Activated T-cell treated with anti-CD3 and anti-CD28 coated beads for 1 hour (primary cell): ENCODE data around the gene POMT1.

Source experiments
- DNase-seq: peaks from one replicate; pipeline ENCODE4 v3.0.0-alpha.2; 2020; ENCODE audit warnings: low read depth

Gene POMT1

GRCh38 chr9:131477367-131477766 is 25.4 kb upstream of the POMT1 start:
- DNase-seq, result no peak

GRCh38 chr9:131477816-131478419 is 24.8 kb upstream of the POMT1 start:
- DNase-seq, result no peak

- peak; percentile 59 for DNase-seq
Measured at GRCh38 chr9:131478421-131478868, 24.3 kb upstream of the POMT1 start.

GRCh38 chr9:131478911-131479310 is 23.8 kb upstream of the POMT1 start:
- no peak for DNase-seq

DNA sequence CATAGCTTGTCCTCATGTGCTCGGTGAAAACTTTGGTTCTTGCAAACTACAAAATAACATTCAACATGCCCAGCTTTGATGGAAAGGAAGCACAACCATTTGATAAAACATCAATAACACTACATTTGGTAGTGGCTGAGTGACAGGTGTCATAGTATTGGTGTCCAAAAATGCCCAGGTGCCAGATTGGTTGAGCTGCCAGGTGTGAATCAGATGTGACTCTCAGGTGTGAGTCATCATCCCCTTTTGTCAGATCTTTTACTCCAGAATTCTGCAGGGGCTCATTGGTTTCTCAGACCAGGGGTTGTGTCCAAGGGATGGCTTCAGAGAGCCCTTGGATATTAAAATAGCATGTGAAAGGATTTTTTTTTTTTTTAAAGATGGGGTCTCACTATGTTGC is 22.5 kb upstream of the POMT1 start:
- no peak for DNase-seq

GRCh38 chr9:131481441-131482342 is 21.0 kb upstream of the POMT1 start:
- no peak for DNase-seq

DNA sequence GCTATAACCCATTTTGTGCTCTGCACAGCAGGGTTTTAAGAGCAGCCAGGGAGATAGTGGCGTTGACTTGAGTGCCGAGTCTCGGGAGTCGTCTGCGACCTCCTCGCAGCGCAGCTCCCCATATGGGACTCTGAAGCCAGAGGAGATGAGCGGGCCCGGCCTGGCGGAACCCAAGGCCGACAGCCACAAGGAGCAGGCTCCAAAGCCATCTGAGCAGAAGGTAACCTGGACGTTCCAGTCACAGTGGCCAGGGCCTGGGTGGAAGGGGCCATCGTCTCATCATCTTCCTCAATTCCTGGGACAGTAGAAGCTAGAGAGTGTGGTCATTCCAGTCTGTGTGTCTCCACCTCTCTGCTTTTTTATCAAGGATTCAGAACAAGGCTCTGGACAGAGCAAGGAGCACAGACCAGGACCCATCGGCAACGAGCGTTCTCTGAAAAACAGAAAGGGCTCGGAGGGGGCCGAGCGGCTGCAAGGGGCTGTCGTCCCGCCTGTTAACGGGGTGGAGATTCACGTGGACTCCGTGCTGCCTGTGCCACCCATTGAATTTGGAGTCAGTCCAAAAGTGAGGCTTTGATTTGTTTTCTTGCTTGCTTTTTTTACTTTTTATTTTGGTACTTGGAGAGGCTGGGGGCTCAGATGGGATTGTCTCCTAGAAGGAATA is 20.2 kb upstream of the POMT1 start:
- DNase-seq, result no peak

DNA sequence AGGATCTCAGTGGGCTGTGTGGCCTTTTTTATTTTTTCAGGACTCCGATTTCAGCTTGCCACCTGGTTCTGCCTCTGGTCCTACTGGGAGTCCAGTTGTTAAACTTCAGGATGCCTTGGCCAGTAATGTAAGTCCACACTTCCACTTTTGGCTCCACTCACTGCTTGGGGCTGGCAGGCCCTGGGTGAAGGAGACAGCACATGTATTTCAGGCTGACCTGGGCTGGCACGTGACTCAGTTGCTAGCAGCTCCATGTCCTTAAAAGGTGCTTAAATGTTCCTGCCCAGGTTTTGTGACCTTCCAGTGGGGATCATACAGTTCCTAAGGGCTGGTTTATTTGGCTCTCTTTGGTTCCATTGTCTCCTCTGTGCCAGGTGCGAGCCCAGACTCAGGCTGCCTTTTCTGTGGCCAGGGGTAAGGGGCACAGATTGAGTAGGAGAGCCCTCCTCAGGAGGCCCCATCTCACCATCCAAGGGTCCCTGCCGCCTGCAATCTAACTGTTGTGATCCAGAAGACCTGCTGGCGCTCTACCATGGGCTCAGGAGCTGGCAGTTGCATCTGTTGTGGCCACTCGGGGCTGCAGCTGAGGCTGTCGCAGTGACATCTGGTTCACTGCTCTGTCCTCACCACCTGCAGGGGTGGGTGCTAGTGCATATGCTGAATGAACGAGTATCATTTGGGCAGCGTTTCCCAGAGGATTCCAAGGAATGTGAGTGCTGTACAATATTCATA is 19.2 kb upstream of the POMT1 start:
- DNase-seq, result no peak

DNA sequence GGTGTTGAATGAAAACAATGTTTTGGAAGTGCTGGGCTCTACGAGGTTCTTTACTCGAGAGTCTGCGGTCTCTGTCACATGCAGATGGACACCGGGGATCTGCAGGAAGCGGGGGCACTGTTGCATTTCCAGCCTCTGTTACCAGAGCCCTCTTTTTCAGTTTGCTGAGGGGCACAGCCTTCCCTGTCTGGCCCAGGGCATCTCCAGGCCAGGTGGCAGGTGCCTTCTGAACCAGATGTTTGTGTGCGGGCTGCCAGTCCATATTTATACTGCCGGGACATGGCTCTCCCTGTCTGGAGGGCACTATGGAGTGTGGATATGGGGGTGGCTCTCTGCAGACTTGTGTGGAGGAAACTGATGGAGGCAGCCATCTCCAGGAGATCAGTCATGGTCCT is 18.7 kb upstream of the POMT1 start:
- DNase-seq, result no peak

DNA sequence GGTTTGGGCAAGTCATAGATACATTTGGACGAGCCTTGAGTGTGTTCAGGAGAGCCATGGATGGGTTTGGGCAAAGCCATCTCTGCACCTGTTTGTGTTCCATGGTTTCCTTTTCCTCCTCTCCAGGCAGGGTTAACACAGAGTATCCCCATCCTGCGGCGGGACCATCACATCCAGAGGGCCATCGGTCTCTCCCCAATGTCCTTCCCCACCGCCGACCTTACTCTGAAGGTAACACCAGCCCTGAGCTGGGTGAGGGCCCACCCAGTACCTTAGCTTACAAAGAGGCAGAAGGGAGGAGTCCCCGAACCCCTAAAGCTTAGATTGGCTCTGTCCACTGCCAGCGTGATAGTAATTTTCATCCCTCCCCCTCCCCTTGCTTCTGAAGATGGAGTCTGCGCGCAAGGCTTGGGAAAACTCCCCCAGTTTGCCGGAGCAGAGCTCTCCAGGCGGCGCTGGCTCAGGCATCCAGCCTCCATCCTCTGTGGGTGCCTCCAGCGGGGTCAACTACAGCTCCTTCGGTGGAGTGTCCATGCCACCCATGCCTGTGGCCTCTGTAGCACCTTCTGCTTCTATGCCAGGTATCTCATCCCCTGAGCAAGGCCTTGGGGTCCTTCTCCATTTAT is 18.0 kb upstream of the POMT1 start:
- DNase-seq, result no peak

GRCh38 chr9:131485206-131485605 is 17.5 kb upstream of the POMT1 start:
- DNase-seq, result no peak

- DNase-seq, result no peak
Measured at GRCh38 chr9:131485728-131486422, 16.8 kb upstream of the POMT1 start.

- DNase-seq, result no peak
Measured at GRCh38 chr9:131487001-131487400, 15.7 kb upstream of the POMT1 start.

DNA sequence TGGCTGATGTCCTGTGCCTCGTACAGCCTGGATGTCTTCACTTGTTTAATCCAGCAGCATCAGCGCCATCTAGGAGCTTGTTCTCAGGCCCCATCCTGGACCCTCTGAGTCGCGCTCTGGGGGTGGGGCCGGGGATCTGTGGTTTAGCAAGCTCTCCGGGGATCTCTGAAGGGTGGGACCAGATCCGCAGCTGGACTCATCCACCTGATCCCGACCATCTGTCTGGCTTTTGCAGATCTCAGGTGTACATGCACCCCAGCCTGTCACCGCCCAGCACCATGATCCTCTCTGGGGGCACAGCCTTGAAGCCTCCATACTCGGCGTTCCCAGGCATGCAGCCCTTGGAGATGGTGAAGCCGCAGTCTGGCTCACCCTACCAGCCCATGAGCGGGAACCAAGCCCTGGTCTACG is 15.1 kb upstream of the POMT1 start:
- DNase-seq, result no peak

DNA sequence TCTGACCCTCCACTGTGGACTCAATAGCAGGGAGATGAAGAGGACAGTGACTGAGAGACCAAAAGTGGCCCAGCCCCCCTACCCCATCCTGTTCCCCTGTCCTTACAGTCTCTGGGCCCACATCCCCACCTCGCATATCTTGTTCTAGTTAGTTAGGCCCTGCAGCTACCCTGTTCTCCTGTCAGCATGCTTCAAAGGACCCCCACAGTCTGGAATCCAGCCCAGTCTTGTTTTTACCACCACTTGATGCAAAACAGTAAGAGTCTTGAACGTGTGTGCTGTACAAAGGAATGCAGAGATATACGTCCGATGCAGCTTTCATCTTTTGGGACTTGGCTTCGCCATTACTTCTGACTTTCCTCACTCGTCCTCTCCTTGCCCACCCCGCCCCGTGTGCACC is 12.2 kb upstream of the POMT1 start:
- no peak for DNase-seq

- no peak for DNase-seq
Measured at GRCh38 chr9:131491001-131491710, 11.6 kb upstream of the POMT1 start.

GRCh38 chr9:131492070-131492469 is 10.6 kb upstream of the POMT1 start:
- DNase-seq, result no peak

DNA sequence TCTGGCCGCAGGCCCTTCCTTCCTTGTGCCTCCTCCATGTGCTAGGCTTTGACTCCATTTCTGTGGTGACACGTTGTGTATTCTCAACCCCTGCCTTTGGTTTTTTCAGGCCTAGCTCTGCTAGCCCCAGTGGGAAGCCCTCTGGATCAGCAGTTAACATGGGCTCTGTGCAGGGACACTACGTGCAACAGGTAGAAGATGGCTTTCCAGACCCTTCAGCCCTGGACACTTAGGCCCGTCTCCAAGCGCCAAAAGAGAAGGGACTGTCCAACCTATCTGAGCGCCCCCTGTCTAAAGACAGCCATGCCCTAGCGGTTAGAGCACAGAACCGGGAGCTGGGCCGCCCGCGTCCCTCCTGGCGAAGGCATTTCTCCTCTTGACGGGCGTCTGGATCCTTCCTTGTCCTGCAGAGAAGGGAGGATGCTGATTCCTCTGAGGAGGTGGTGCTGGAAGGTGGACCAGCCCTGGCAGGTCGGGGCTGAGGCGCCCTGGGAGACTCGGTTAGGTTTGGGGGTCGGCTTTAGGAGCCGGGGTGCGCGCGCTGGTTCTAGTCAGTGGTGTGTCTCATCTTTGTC is 8.3 kb upstream of the POMT1 start:
- no peak for DNase-seq

GRCh38 chr9:131495785-131496184 is 6.9 kb upstream of the POMT1 start:
- no peak for DNase-seq

- no peak for DNase-seq
Measured at GRCh38 chr9:131496844-131497405, 5.8 kb upstream of the POMT1 start.
